Bronchial smooth muscle cell (primary cell): ENCODE results near the gene OR2L2. TPM values are rescaled to one million over a fixed set of nuclear protein-coding genes. Genes with fewer than 3 reads are reported as not detected.

ENCODE experiments used
- total RNA-seq: library from RNA; depleted of rRNA; stranded (reverse); fragments of >200 nt; gene quantifications from 2 replicates; pipeline ENCODE4 v1.2.1, GENCODE V29; 2014

The OR2L2 gene
- not detected in 2 replicates for total RNA-seq

DNA sequence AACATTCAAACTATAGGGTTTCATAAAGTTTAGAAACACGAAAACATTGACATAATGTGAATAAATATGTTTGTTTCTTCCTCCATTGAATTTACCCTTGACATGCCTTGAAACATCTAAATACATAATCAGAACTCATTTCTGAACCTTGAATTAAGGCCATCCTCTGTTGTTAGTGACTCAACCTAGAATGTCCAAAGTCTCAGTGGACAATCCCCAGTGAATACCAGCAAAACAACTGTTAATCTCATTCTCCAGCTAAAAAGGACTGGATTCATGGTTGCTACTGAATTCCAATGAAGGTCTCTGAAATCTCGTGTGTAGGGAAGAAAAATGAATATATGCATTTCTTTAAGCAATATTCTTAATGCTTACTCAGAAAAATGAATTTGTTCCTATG, at the start of gene OR2L2:
Gene OR2L2, plus strand, starts transcription at position 301 of the 400 bp plus-strand sequence. CDS start 8,198 bp downstream, outside the sequence.

GRCh38 chr1:248013229-248013710, 16.6 kb upstream of the OR2L2 start, which contains the start of gene OR2L5:
OR2L5 (plus strand) TSS chr1:248013660; CDS start chr1:248021948, 8,288 bp downstream.

DNA sequence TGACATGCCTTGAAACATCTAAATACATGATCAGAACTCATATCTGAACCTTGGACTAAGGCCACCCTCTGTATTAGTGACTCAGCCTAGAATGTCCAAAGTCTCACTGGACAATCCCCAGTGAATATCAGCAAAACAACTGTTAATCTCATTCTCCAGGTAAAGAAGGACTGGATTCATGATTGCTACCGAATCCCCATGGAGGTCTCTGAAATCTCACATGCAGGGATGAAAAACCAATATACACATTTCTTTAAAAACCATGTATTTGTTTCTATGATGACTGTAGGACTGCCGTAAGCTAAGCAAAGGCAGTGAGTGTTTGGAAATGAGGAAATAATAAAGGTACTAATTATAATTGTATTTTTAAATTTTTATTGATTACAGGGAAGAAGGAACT, 16.7 kb downstream of the OR2L2 start, which contains the start of gene OR2L3:
Gene OR2L3, plus strand, starts transcription at position 301 of the 400 bp plus-strand sequence. CDS start 13,846 bp downstream, outside the sequence.

Other genes starting within 250 kb of the OR2L2 start
- not detected in 2 replicates for gene OR14A16, start 206.0 kb upstream of the OR2L2 start, total RNA-seq
- not detected in 2 replicates for gene OR11L1, start 188.2 kb upstream of the OR2L2 start, total RNA-seq
- not detected in 2 replicates for gene TRIM58, start 172.9 kb upstream of the OR2L2 start, total RNA-seq
- gene OR2W3, start 134.5 kb upstream of the OR2L2 start, total RNA-seq, result not detected in 2 replicates
- gene OR2T8, start 109.8 kb upstream of the OR2L2 start, total RNA-seq, result not detected in 2 replicates
- gene OR2AJ1, start 105.2 kb upstream of the OR2L2 start, total RNA-seq, result not detected in 2 replicates
- gene OR2L8, start 81.2 kb upstream of the OR2L2 start, total RNA-seq, result not detected in 2 replicates
- gene OR2AK2, start 64.8 kb upstream of the OR2L2 start, total RNA-seq, result not detected in 2 replicates
- under 0.01 TPM in 1 of 2 replicates, not detected in the other for gene OR2L5, start 16.4 kb upstream of the OR2L2 start, total RNA-seq
- not detected in 2 replicates for gene OR2L3, start 16.8 kb downstream of the OR2L2 start, total RNA-seq
- not detected in 2 replicates for gene OR2L13, start 65.1 kb downstream of the OR2L2 start, total RNA-seq
- not detected in 2 replicates for gene OR2M5, start 115.1 kb downstream of the OR2L2 start, total RNA-seq
- not detected in 2 replicates for gene OR2M2, start 144.8 kb downstream of the OR2L2 start, total RNA-seq
- gene OR2M3, start 167.2 kb downstream of the OR2L2 start, total RNA-seq, result not detected in 2 replicates
- under 0.01 TPM in 1 of 2 replicates, not detected in the other for gene OR2M4, start 201.3 kb downstream of the OR2L2 start, total RNA-seq
- gene OR2T33, start 247.9 kb downstream of the OR2L2 start, total RNA-seq, result not detected in 2 replicates